Measurements from ENCODE around the gene NTN4.

Gene NTN4

DNA sequence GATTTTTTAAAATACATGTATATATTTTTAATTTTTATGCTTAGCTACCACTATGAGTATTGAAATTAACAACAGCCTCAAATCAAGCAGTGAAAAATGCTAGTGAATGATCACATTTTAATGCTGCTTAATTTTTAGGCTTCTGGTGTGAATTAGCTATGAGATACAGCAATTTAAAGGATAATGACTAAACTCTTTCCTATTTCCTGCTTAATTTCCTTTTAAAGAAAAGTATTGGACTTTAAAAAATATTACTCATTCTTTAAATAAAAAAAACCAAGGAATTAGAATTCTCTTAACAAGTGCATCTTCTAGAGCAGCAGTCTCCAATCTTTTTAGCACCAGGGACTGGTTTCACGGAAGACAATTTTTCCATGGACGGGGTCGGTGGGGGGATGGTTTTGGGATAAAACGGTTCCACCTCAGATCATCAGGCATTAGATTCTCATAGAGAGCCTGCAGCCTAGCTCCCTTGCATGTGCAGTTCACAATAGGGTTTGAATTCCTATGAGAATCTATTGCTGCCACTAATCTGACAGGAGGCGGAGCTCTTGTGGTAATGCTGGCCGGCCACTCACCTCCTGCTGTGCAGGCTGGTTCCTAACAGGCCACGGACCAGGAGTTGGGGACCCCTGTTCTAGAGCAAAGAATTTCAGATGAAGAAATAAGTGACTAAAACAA, 18.6 kb upstream of the NTN4 start:
- no peak for DNase-seq (ENCODE audit: low spot score)
- TF ChIP-seq, protein P1, sequence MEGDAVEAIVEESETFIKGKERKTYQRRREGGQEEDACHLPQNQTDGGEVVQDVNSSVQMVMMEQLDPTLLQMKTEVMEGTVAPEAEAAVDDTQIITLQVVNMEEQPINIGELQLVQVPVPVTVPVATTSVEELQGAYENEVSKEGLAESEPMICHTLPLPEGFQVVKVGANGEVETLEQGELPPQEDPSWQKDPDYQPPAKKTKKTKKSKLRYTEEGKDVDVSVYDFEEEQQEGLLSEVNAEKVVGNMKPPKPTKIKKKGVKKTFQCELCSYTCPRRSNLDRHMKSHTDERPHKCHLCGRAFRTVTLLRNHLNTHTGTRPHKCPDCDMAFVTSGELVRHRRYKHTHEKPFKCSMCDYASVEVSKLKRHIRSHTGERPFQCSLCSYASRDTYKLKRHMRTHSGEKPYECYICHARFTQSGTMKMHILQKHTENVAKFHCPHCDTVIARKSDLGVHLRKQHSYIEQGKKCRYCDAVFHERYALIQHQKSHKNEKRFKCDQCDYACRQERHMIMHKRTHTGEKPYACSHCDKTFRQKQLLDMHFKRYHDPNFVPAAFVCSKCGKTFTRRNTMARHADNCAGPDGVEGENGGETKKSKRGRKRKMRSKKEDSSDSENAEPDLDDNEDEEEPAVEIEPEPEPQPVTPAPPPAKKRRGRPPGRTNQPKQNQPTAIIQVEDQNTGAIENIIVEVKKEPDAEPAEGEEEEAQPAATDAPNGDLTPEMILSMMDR (IDR thresholded peaks at IDR 0.05; ENCODE audit: borderline replicate concordance, control extremely low read depth, extremely low read depth, insufficient read depth, missing control alignments): no peak
- in situ Hi-C loops (cut with MboI; ENCODE audit: low sequenced_read_pairs, unreplicated experiment): no loop called here

DNA sequence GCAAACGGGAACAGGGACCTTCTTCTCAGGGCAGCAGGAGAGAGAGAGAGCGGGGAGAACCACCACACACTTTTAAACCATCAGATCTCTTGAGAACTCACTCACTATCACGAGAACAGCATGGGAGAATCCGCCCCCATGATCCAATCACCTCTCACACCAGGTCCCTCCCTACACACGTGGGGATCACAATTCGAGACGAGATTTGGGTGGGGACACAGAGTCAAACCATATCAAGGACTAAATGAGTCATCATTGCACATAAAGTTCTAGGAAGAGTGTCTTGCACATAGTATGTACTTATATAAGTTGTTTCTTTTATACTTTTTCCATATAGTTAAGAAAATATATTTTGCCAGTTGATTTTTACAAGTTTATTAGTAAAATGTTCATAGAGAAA, 17.6 kb upstream of the NTN4 start:
- in situ Hi-C loops (cut with MboI; ENCODE audit: low sequenced_read_pairs, unreplicated experiment): no loop called here

DNA sequence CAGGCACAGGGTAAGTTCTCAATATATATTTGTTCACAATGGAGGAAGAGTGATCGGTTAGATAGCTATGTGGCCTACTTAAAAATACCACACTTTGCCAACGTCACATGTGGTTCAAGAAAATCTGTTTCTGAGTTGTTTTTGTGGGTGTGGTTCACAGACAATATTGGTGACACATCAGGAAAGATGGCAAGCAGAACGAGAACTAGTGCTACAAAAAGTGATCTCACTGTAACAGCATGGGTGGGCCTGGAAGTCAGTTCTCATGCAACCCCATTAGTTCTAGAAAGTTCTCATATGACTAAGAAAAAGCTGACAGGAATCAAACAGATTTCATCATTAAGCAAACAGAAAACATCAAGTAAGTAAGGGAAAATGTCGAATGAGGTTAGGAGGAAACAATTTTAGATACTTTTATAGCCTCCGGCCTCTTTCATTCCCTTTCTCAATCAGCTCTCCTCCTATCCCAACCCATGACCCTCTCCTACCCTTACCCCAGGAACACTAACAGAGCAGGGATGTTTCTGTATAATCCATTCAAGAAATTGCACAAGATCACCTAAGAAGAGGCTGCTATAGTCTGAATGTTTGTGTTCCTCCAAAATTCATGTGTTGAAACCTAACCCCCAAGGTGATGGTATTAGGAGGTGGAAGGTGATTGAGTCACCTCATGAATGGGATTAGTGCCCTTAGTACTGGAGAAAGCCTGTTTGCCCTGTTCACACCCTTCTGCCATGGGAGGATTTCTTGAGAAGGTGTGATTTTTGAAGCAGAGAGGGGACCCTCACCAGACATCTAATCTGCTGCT, 15.5 kb upstream of the NTN4 start:
- in situ Hi-C loops (cut with MboI; ENCODE audit: low sequenced_read_pairs, unreplicated experiment): no loop called here
- no peak for DNase-seq (ENCODE audit: low spot score)
- TF ChIP-seq, protein P1 (IDR thresholded peaks at IDR 0.05; ENCODE audit: borderline replicate concordance, control extremely low read depth, extremely low read depth, insufficient read depth, missing control alignments): no peak

More for the DNA sequence above, 17.6 kb upstream of the NTN4 start:
- TF ChIP-seq, protein P1 (IDR thresholded peaks at IDR 0.05; ENCODE audit: borderline replicate concordance, control extremely low read depth, extremely low read depth, insufficient read depth, missing control alignments): no peak
- no peak for DNase-seq (ENCODE audit: low spot score)

DNA sequence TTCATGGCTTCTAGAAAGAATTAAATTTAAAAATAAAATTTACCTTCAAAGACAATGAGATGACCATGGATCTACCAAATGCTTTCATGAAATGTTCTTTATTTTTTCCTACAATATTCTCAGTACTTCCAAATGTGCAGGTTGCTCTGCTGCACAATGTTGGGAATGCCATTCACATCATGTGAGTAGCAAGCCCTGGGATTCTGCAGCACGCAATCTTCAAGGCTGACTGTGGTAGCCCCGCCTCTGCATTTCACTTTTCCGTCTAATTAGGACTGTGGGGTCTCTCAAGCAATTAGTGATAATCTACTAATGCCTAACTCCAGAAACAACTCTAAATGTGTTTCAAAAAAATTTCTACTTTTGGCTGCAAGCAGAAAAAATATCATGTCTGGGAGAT, 13.7 kb upstream of the NTN4 start:
- in situ Hi-C loops (cut with MboI; ENCODE audit: low sequenced_read_pairs, unreplicated experiment): no loop called here
- TF ChIP-seq, protein P1 (IDR thresholded peaks at IDR 0.05; ENCODE audit: borderline replicate concordance, control extremely low read depth, extremely low read depth, insufficient read depth, missing control alignments): no peak
- no peak for DNase-seq (ENCODE audit: low spot score)

DNA sequence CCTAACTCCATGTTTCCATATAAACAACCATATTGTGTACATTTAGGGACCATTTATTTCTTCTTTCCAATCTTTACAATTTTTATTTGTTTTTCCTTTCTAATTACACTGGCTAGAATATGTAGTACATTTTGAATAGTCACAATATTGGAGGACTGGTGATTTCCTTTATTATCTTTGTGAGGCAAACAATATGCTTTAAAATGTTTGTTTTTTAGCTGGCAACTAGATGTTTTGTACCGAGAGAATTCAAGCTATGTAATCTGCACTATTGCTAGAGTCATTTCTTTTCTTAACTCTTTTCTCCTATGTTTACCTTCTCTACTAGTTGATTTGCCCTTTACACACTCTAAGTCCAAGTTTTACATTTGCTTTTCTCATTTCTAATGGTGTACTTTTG, 13.3 kb upstream of the NTN4 start:
- in situ Hi-C loops (cut with MboI; ENCODE audit: low sequenced_read_pairs, unreplicated experiment): no loop called here
- DNase-seq (ENCODE audit: low spot score): no peak
- TF ChIP-seq, protein P1 (IDR thresholded peaks at IDR 0.05; ENCODE audit: borderline replicate concordance, control extremely low read depth, extremely low read depth, insufficient read depth, missing control alignments): no peak

DNA sequence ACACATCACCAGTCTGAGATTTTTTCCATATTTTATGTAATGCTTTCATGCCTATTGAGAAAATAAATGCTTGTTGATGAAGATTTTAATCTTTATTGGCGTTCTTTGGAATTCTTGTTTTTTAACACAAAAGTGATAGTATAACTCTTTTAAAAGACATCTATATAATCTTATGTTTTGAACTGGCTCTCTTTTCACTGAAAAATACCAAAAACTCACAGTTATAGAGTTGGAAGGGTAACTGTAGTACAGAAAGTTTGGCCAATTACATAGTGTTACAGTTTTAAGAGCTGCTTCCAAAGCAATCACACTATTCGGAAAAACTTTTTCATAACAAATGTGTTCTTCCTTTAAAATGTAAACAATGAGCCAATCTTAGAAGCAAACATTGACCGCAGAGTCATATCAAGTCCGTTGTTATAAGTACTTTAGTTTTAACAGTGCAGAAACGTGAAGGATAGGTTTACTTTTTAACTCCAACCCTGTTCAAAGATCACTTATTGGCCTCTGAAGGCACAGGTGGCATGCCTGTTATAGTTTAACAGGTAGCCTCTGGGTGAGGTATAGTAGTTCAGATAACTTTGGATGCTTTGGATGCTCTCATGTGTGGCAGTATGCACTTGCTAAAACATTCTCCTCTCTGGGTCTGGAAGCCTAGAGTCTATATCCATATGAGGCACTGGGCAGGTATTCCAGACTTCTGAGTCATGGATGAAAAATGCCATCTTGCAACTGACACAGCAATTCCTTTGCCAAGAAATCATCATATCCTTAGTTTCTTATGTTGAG, 12.1 kb upstream of the NTN4 start:
- in situ Hi-C loops (cut with MboI; ENCODE audit: low sequenced_read_pairs, unreplicated experiment): no loop called here
- DNase-seq (ENCODE audit: low spot score): no peak

More for the DNA sequence above, 12.1 kb upstream of the NTN4 start:
- TF ChIP-seq, protein P1 (IDR thresholded peaks at IDR 0.05; ENCODE audit: borderline replicate concordance, control extremely low read depth, extremely low read depth, insufficient read depth, missing control alignments): no peak

Measured in GM13976 (cell line).